Kasumi-1 (cell line): ENCODE data around the gene PNLIPRP3.

Experiments used
- DNase-seq, 2 experiments: peaks; one replicate each; lab custom pipeline; 2025; lab: John Stamatoyannopoulos, UW

Gene PNLIPRP3

DNA sequence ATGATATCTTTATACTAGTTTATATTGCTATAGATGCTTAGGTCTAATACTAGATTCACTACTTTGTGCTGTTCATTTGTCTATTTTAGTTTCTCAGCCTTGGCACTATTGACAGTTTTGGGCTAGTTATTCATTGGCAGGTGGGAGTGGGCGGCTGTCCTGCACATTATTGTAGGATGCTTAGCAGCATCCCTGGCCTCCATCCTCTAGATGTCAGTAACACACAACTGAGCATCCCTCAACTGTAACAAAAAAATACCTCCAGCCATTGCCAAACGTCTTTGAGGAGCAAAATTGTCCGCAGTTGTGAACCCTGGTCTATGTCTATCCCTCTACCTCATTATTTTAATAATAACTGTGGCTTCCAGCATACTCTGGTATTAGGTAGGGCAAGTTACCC, 83.7 kb downstream of the PNLIPRP3 start:
- DNase-seq = no peak

GRCh38 chr10:116521424-116522290, 94.0 kb downstream of the PNLIPRP3 start:
- peak; percentile 49 to 68 for DNase-seq

GRCh38 chr10:116522803-116523381, 95.2 kb downstream of the PNLIPRP3 start:
- no peak for DNase-seq

GRCh38 chr10:116524736-116525135, 97.1 kb downstream of the PNLIPRP3 start:
- DNase-seq = no peak

DNA sequence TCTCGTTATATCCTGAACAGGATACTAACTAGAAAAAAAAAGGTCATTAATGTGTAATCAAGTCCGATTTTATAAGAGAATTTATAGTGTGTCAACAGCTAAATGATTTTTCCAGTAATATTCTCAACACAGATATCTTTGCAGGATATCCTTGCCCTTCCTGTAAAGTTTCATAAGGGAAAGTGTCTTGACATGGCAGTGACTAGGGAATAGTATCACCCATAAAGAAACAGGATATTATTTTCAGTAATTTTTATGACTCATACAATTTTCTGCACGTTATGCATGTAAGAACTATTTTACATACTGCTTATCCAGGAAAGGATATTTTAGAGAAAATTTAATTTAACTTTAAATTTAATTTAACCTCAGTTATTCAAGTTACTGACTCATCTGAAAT, 98.6 kb downstream of the PNLIPRP3 start:
- no peak for DNase-seq
